Erythroblast (primary cell): ENCODE results near the gene AUTS2.

Experiments
- DNase-seq, 2 experiments: peaks; one replicate each; lab custom pipeline; 2025; lab: John Stamatoyannopoulos, UW
- GATA1 ChIP-seq: IDR thresholded peaks from 2 replicates; pipeline ENCODE4 v1.6.1; 2011; ENCODE audit warnings: low read depth, mild to moderate bottlenecking, control low read depth, low read length, moderate library complexity
- POLR2A ChIP-seq: IDR thresholded peaks from 2 replicates; pipeline ENCODE4 v1.6.1; 2011; ENCODE audit warnings: mild to moderate bottlenecking, low read length

Gene AUTS2

GRCh38 chr7:70383066-70383782, 784.9 kb downstream of the AUTS2 start:
- no peak for DNase-seq
- TF ChIP-seq POLR2A (no peak), GATA1 (no peak)

GRCh38 chr7:70384024-70384423, 785.7 kb downstream of the AUTS2 start:
- TF ChIP-seq GATA1 (no peak), POLR2A (no peak)
- DNase-seq: no peak

- TF ChIP-seq POLR2A: no peak
- TF ChIP-seq GATA1: no peak
These were observed 786.6 kb downstream of the AUTS2 start for GRCh38 chr7:70384891-70385290.

DNA sequence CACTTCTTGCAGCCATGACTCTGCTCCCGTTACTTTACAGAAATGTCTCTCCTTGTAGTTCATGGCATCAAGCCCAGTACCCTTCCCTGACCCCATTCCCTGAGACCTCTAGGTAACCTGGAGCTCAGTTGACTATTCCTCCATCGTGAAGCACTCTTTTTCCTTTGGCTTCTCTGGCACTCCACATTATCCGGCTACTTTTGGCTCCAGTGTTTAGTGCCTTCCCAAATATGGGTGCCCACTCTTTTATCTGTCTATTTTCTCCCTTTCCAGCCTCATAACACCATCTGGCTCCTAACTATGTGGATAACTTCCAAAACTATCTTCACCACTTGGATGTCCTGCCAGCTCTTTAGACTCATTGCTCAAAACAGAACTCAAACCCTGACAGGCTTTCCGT, 788.9 kb downstream of the AUTS2 start:
- DNase-seq: no peak

More at GRCh38 chr7:70384891-70385290, 786.6 kb downstream of the AUTS2 start:
- DNase-seq: no peak

GRCh38 chr7:70389531-70390151, 791.4 kb downstream of the AUTS2 start:
- no peak for DNase-seq

More for the DNA sequence above, 788.9 kb downstream of the AUTS2 start:
- TF ChIP-seq GATA1: no peak
- no peak for TF ChIP-seq POLR2A

GRCh38 chr7:70390251-70390650, 792.0 kb downstream of the AUTS2 start:
- no peak for DNase-seq
- TF ChIP-seq GATA1 (no peak), POLR2A (no peak)

More at GRCh38 chr7:70389531-70390151, 791.4 kb downstream of the AUTS2 start:
- TF ChIP-seq GATA1: no peak
- no peak for TF ChIP-seq POLR2A

- no peak for DNase-seq
- TF ChIP-seq POLR2A (no peak), GATA1 (no peak)
These were observed 794.1 kb downstream of the AUTS2 start for GRCh38 chr7:70392256-70392876.

DNA sequence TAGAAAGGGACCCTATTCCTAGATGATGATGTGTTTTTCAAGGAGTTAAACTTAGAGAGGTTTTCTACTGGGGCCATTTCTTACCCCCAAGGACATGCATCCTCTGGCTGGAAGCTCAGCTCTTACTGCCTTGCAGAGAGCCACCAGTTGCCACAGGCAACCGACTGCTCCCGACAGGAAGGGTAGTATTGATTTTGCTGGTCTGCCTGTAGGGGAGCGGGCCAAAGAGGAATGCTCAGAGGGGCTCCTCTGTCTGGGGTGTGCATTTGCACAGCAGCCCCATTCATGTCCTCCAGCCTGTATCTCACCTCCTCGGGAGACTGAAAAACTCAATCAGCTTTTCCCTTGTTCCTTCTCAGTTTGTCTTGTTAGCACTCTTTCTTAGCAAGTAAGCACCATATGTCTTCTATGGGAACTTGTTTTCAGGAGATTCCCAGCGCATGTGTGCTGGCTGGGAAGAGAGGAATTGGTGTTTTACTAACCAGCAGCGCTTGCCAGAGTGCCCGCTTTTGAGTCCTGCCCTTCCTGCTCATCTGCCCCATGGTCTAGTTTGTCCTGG, 794.7 kb downstream of the AUTS2 start:
- TF ChIP-seq GATA1: no peak
- no peak for DNase-seq

- no peak for DNase-seq
- TF ChIP-seq GATA1 (no peak), POLR2A (no peak)
These were observed 795.7 kb downstream of the AUTS2 start for GRCh38 chr7:70393956-70394355.

GRCh38 chr7:70400829-70401380, 802.6 kb downstream of the AUTS2 start:
- DNase-seq: no peak
- TF ChIP-seq GATA1 (no peak), POLR2A (no peak)

DNA sequence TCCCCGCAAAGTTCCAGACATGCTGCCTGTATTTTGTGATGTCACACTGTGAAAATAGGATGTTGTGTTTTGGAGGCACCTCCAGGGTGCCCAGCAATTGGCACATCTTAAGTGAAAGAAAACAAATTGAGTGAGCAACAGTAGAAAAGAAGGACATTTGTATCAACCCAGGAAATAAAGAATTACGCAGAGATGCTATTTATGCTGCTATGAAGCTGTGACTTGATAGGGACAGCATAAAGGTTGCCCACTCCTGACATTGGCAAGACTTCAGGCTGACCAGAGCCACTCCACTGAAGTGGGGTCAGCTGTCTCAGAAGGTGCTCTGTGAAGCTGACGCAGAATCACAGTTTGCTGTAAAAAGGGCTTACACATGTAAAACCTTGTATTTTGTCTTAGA, 803.8 kb downstream of the AUTS2 start:
- DNase-seq: no peak
- TF ChIP-seq POLR2A (no peak), GATA1 (no peak)

DNA sequence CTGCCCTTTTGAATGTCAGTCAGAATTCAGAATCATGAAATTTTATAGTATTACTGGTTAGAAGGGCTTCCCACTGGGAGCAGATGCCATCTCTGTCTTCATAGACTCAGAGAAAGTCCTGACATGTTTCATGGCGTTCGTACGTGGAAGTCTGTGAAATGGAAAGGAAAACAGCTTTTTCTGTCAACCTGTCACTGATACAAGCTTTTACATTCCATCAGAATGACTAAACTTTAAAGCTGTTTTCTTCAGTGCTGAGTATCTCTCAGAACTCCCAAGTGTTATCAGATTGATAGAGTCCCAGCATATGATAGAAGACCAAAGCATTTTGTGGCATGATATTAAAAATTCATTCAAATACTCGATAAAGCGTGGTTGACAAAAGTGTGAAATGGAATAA, 807.0 kb downstream of the AUTS2 start:
- no peak for DNase-seq
- no peak for TF ChIP-seq GATA1
- TF ChIP-seq POLR2A: no peak

- no peak for DNase-seq
- no peak for TF ChIP-seq POLR2A
- no peak for TF ChIP-seq GATA1
These were observed 808.1 kb downstream of the AUTS2 start for GRCh38 chr7:70406186-70406949.

DNA sequence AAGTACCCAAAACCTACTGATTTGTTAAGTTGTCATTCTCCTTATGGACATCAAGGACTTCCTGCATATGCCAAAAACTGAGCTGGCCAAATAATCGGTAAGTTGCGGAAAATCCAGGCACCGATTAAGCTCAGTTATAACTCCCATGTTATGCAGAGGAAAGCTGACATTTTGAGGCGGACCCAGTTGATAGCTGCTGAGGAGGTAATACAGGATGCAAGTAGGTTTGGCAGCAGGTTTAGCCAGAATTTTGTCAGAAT, 808.6 kb downstream of the AUTS2 start:
- DNase-seq: no peak
- TF ChIP-seq GATA1 (no peak), POLR2A (no peak)
